HepG2 (cell line): ENCODE data around the gene PA2G4. TPM values are rescaled to one million over a fixed set of nuclear protein-coding genes. Genes with fewer than 3 reads are reported as not detected.

Experiments
- AGO1 ChIP-seq: fragments of 200-400 bp; formaldehyde crosslinking; IDR thresholded peaks from 2 replicates; pipeline ENCODE4 v1.6.1; 2017; ENCODE audit warnings: mild to moderate bottlenecking, low read depth, low read length, moderate library complexity; ENCODE audit not compliant: poor library complexity, severe bottlenecking
- CEBPZ ChIP-seq: IDR thresholded peaks from 2 replicates; pipeline ENCODE4 v1.6.1; 2012; ENCODE audit warnings: low read length, improper control_type of control experiment
- FOXP4 ChIP-seq: sonication (generic); formaldehyde crosslinking; IDR thresholded peaks from 2 replicates; pipeline ENCODE4 v1.4.0; 2020; ENCODE audit warnings: missing genetic modification reagents
- KMT2B ChIP-seq: IDR thresholded peaks from 2 replicates; pipeline ENCODE4 v1.6.1; 2016; ENCODE audit warnings: missing genetic modification reagents, missing compliant biosample characterization
- PHF5A ChIP-seq: IDR thresholded peaks from one replicate; pipeline ENCODE4 v1.6.1; 2018; ENCODE audit warnings: low read depth, missing genetic modification reagents; ENCODE audit not compliant: unreplicated experiment
- RXRA ChIP-seq: sonication (generic); formaldehyde crosslinking; IDR thresholded peaks from 2 replicates; pipeline ENCODE4 v1.5.1; 2020; ENCODE audit warnings: missing genetic modification reagents
- SNAPC4 ChIP-seq: sonication (generic); formaldehyde crosslinking; IDR thresholded peaks from 2 replicates; pipeline ENCODE4 v1.4.0; 2020; ENCODE audit warnings: mild to moderate bottlenecking, missing genetic modification reagents
- ZBTB21 ChIP-seq: sonication (generic); formaldehyde crosslinking; IDR thresholded peaks from 2 replicates; pipeline ENCODE4 v1.4.0; 2020; ENCODE audit warnings: missing genetic modification reagents
- ZBTB34 ChIP-seq: sonication (generic); formaldehyde crosslinking; IDR thresholded peaks from 2 replicates; pipeline ENCODE4 v1.8.0; 2022; ENCODE audit warnings: mild to moderate bottlenecking, missing genetic modification reagents
- ZBTB46 ChIP-seq: sonication (generic); formaldehyde crosslinking; IDR thresholded peaks from 2 replicates; pipeline ENCODE4 v1.4.0; 2020; ENCODE audit warnings: mild to moderate bottlenecking, missing genetic modification reagents, borderline replicate concordance
- ZNF512B ChIP-seq: sonication (generic); formaldehyde crosslinking; IDR thresholded peaks from 2 replicates; pipeline ENCODE4 v1.5.1; 2020; ENCODE audit warnings: missing genetic modification reagents, mild to moderate bottlenecking, borderline replicate concordance
- polyA plus RNA-seq, 8 experiments: library from polyadenylated mRNA; depleted of rRNA in 3 of 8; stranded (reverse) in 7 of 8; unstranded in 1 of 8; fragments of >200 nt; fragmentation: Illumina TruSeq in 4 of 8; extraction: Trizol in 4 of 8; gene quantifications; 2 replicates each; pipeline versions ENCODE4 v1.2.1 to v1.2.3, GENCODE V29; 2011 to 2016; ENCODE audit warnings: low read depth in 4 of 8, missing spikeins in 1 of 8, mixed read lengths in 1 of 8; ENCODE audit not compliant: insufficient read depth in 1 of 8
- total RNA-seq, 5 experiments: library from RNA; depleted of rRNA; stranded (reverse); fragments of >200 nt; fragmentation: Illumina TruSeq; extraction: Trizol; gene quantifications; 2 replicates each; pipeline ENCODE4 v1.2.3, GENCODE V29; 2016; ENCODE audit warnings: low read depth in 1 of 5

PA2G4 gene
- total and polyA plus RNA-seq, 2 of the 13 experiments (the other 11 are each of a cell fraction or from before 2014, with no cell fraction given) = 147 to 240 TPM

GRCh38 chr12:56080556-56081138 is 23.7 kb upstream of the PA2G4 start (continued):
- TF ChIP-seq ZBTB34 (no peak), ZBTB46 (CRISPR knock-in tag) (no peak), SNAPC4 (CRISPR knock-in tag) (no peak), PHF5A (no peak), CEBPZ (no peak), KMT2B (CRISPR knock-in tag) (no peak), RXRA (CRISPR knock-in tag) (peak; percentile 95), ZBTB21 (CRISPR knock-in tag) (no peak), AGO1 (no peak), FOXP4 (CRISPR knock-in tag) (peak; percentile 92), ZNF512B (no peak)
